ENCODE measurements around the gene MAFG. TPM values are rescaled to one million over a fixed set of nuclear protein-coding genes. Genes with fewer than 3 reads are reported as not detected.

MAFG gene
- total and polyA plus RNA-seq, 2 of the 13 experiments (the other 11 are each of a cell fraction or from before 2014, with no cell fraction given) = 14.5 to 20.0 TPM

GRCh38 chr17:81954131-81955057 is 26.9 kb upstream of the MAFG start (continued):
- peak; percentile 70 for TF ChIP-seq ZBTB33 (CRISPR knock-in tag; IDR thresholded peaks at IDR 0.05)
- peak; percentile 8; the same call in 1 of the 2 replicates for TF ChIP-seq HOXA3 (CRISPR knock-in tag; IDR thresholded peaks at IDR 0.05)
- 0 out of 2 replicates have a peak, but pooled peaks have one; percentile 37 for TF ChIP-seq PAF1 (CRISPR knock-in tag; IDR thresholded peaks at IDR 0.05)
- no peak; the same call in 1 of the 2 replicates for TF ChIP-seq RBFOX2 (IDR thresholded peaks at IDR 0.05; ENCODE audit: low read depth, low read length)
- TF ChIP-seq AGO1 (IDR thresholded peaks at IDR 0.05; ENCODE audit: low read depth, low read length, poor library complexity, severe bottlenecking) = no peak
- TF ChIP-seq TMF1 (CRISPR knock-in tag; IDR thresholded peaks at IDR 0.05; ENCODE audit: low read depth) = no peak
- peak; percentile 76; the same call in 1 of the 2 replicates for TF ChIP-seq SALL2 (CRISPR knock-in tag; IDR thresholded peaks at IDR 0.05)
- TF ChIP-seq, protein P1, sequence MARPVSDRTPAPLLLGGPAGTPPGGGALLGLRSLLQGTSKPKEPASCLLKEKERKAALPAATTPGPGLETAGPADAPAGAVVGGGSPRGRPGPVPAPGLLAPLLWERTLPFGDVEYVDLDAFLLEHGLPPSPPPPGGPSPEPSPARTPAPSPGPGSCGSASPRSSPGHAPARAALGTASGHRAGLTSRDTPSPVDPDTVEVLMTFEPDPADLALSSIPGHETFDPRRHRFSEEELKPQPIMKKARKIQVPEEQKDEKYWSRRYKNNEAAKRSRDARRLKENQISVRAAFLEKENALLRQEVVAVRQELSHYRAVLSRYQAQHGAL (CRISPR knock-in tag; IDR thresholded peaks at IDR 0.05; ENCODE audit: not compliant biosample characterization) = no peak
- TF ChIP-seq CC2D1A (CRISPR knock-in tag; IDR thresholded peaks at IDR 0.05) = 0 out of 2 replicates have a peak, but pooled peaks have one; percentile 34
- TF ChIP-seq, protein P2, sequence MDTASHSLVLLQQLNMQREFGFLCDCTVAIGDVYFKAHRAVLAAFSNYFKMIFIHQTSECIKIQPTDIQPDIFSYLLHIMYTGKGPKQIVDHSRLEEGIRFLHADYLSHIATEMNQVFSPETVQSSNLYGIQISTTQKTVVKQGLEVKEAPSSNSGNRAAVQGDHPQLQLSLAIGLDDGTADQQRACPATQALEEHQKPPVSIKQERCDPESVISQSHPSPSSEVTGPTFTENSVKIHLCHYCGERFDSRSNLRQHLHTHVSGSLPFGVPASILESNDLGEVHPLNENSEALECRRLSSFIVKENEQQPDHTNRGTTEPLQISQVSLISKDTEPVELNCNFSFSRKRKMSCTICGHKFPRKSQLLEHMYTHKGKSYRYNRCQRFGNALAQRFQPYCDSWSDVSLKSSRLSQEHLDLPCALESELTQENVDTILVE (CRISPR knock-in tag; IDR thresholded peaks at IDR 0.05) = no peak
- TF ChIP-seq CHD2 (IDR thresholded peaks at IDR 0.05; ENCODE audit: low read depth, low read length) = no peak
- TF ChIP-seq SRSF4 (IDR thresholded peaks at IDR 0.05; ENCODE audit: low read depth, low read length, poor library complexity, severe bottlenecking) = no peak
- TF ChIP-seq, protein P3, sequence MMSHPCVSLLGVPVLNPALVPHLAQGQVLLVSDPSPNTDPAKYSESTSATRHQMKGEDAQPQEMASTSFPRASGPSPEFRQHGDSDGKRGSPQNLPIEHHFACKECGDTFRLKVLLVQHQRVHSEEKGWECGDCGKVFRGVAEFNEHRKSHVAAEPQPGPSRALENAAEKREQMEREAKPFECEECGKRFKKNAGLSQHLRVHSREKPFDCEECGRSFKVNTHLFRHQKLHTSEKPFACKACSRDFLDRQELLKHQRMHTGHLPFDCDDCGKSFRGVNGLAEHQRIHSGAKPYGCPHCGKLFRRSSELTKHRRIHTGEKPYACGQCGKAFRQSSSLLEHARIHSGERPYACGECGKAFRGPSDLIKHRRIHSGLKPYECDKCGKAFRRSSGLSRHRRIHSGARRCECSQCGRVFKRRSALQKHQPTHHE (CRISPR knock-in tag; IDR thresholded peaks at IDR 0.05; ENCODE audit: borderline replicate concordance) = no peak
- TF ChIP-seq ZNF3 (CRISPR knock-in tag; IDR thresholded peaks at IDR 0.05) = no peak
- TF ChIP-seq, protein P4, sequence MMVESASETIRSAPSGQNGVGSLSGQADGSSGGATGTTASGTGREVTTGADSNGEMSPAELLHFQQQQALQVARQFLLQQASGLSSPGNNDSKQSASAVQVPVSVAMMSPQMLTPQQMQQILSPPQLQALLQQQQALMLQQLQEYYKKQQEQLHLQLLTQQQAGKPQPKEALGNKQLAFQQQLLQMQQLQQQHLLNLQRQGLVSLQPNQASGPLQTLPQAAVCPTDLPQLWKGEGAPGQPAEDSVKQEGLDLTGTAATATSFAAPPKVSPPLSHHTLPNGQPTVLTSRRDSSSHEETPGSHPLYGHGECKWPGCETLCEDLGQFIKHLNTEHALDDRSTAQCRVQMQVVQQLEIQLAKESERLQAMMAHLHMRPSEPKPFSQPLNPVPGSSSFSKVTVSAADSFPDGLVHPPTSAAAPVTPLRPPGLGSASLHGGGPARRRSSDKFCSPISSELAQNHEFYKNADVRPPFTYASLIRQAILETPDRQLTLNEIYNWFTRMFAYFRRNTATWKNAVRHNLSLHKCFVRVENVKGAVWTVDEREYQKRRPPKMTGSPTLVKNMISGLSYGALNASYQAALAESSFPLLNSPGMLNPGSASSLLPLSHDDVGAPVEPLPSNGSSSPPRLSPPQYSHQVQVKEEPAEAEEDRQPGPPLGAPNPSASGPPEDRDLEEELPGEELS (CRISPR knock-in tag; IDR thresholded peaks at IDR 0.05) = no peak
- TF ChIP-seq MED1 (CRISPR knock-in tag; IDR thresholded peaks at IDR 0.05) = 0 out of 2 replicates have a peak, but pooled peaks have one; percentile 4

All from HepG2 (cell line).